HG02938 (cell line): ENCODE measurements around the gene SH3BP2.

ENCODE experiments used
- ATAC-seq: cut with Tn5 transposase; IDR thresholded peaks from one replicate; pipeline ENCODE4 v1.9.1; 2021; ENCODE audit warnings: mild to moderate bottlenecking, moderate library complexity; ENCODE audit not compliant: unreplicated experiment

Gene SH3BP2

GRCh38 chr4:2816401-2816954 lies 23.6 kb downstream of the SH3BP2 start:
- no peak for ATAC-seq

- no peak for ATAC-seq
Observed at GRCh38 chr4:2817137-2817536, 24.3 kb downstream of the SH3BP2 start.

GRCh38 chr4:2817701-2818350 lies 24.9 kb downstream of the SH3BP2 start:
- ATAC-seq = no peak

GRCh38 chr4:2818351-2818939 lies 25.6 kb downstream of the SH3BP2 start:
- no peak for ATAC-seq

GRCh38 chr4:2819244-2820215 lies 26.6 kb downstream of the SH3BP2 start:
- ATAC-seq = no peak

- no peak for ATAC-seq
Observed at GRCh38 chr4:2820216-2820982, 27.5 kb downstream of the SH3BP2 start.

- no peak for ATAC-seq
Observed at GRCh38 chr4:2822461-2823300, 29.8 kb downstream of the SH3BP2 start.

- ATAC-seq = no peak
Observed at GRCh38 chr4:2823301-2823670, 30.4 kb downstream of the SH3BP2 start.

- no peak for ATAC-seq
Observed at GRCh38 chr4:2823671-2824328, 30.9 kb downstream of the SH3BP2 start.

GRCh38 chr4:2824329-2824835 lies 31.5 kb downstream of the SH3BP2 start:
- ATAC-seq = no peak

GRCh38 chr4:2824836-2825381 lies 32.0 kb downstream of the SH3BP2 start:
- no peak for ATAC-seq

- no peak for ATAC-seq
Observed at GRCh38 chr4:2825740-2826139, 32.9 kb downstream of the SH3BP2 start.

GRCh38 chr4:2827071-2827873 lies 34.4 kb downstream of the SH3BP2 start:
- no peak for ATAC-seq

GRCh38 chr4:2827874-2828751 lies 35.2 kb downstream of the SH3BP2 start:
- no peak for ATAC-seq

- no peak for ATAC-seq
Observed at GRCh38 chr4:2828758-2829181, 35.9 kb downstream of the SH3BP2 start.

- no peak for ATAC-seq
Observed at GRCh38 chr4:2829321-2829932, 36.5 kb downstream of the SH3BP2 start.
